Measurements from ENCODE around the gene ZBTB17. TPM values are rescaled to one million over a fixed set of nuclear protein-coding genes. Genes with fewer than 3 reads are reported as not detected.
"Not testable (repeated sequence)": the region's sequence is repeated elsewhere in the genome, so short reads cannot be mapped to it uniquely, and the experiment has no call there.

The ZBTB17 gene
- total RNA-seq, 1 donor from 2014 or later = 86.9 TPM

GRCh38 chr1:16006552-16007485 lies 30.9 kb upstream of the ZBTB17 start:
- Mint-ChIP-seq H3K4me1 (ENCODE audit: low read depth, unreplicated experiment) (no peaks in the 10 kb centered on the region), H3K36me3 (ENCODE audit: unreplicated experiment) (no peaks in the 10 kb centered on the region), H3K27ac (ENCODE audit: unreplicated experiment) (no peak overlapping the region), H3K4me3 (ENCODE audit: unreplicated experiment) (no peak overlapping the region), H3K27me3 (ENCODE audit: unreplicated experiment) (peaks cover 5% of the 10 kb centered on the region), H3K9me3 (ENCODE audit: unreplicated experiment) (peaks cover 3% of the 10 kb centered on the region)
- no peak for TF ChIP-seq CTCF (IDR thresholded peaks at IDR 0.05; ENCODE audit: partially characterized antibody, unreplicated experiment)
- no peak for DNase-seq

- DNase-seq = no peak
- Mint-ChIP-seq H3K4me3 (ENCODE audit: unreplicated experiment) (no peak overlapping the region), H3K36me3 (ENCODE audit: unreplicated experiment) (no peaks in the 10 kb centered on the region), H3K27me3 (ENCODE audit: unreplicated experiment) (peaks cover 8% of the 10 kb centered on the region), H3K27ac (ENCODE audit: unreplicated experiment) (no peak overlapping the region), H3K9me3 (ENCODE audit: unreplicated experiment) (peaks cover 3% of the 10 kb centered on the region), H3K4me1 (ENCODE audit: low read depth, unreplicated experiment) (no peaks in the 10 kb centered on the region)
- TF ChIP-seq CTCF (IDR thresholded peaks at IDR 0.05; ENCODE audit: partially characterized antibody, unreplicated experiment) = no peak
Observed at GRCh38 chr1:16006010-16006409, 30.1 kb upstream of the ZBTB17 start.

GRCh38 chr1:16005597-16005996 lies 29.7 kb upstream of the ZBTB17 start:
- no peak overlapping the region for H3K4me3 Mint-ChIP-seq (ENCODE audit: unreplicated experiment)
- H3K27me3 Mint-ChIP-seq (ENCODE audit: unreplicated experiment) = peaks cover 8% of the 10 kb centered on the region
- no peak for DNase-seq
- H3K27ac Mint-ChIP-seq (ENCODE audit: unreplicated experiment) = no peak overlapping the region
- H3K4me1 Mint-ChIP-seq (ENCODE audit: low read depth, unreplicated experiment) = no peaks in the 10 kb centered on the region
- TF ChIP-seq CTCF (IDR thresholded peaks at IDR 0.05; ENCODE audit: partially characterized antibody, unreplicated experiment) = no peak
- peaks cover 3% of the 10 kb centered on the region for H3K9me3 Mint-ChIP-seq (ENCODE audit: unreplicated experiment)
- no peaks in the 10 kb centered on the region for H3K36me3 Mint-ChIP-seq (ENCODE audit: unreplicated experiment)

GRCh38 chr1:16001274-16001673 lies 25.4 kb upstream of the ZBTB17 start:
- H3K27ac Mint-ChIP-seq (ENCODE audit: unreplicated experiment); H3K4me3 Mint-ChIP-seq (ENCODE audit: unreplicated experiment): not testable (repeated sequence)

GRCh38 chr1:15998929-15999328 lies 23.0 kb upstream of the ZBTB17 start:
- no peaks in the 10 kb centered on the region for H3K4me1 Mint-ChIP-seq (ENCODE audit: low read depth, unreplicated experiment)
- H3K27me3 Mint-ChIP-seq (ENCODE audit: unreplicated experiment) = peaks cover 3% of the 10 kb centered on the region
- H3K36me3 Mint-ChIP-seq (ENCODE audit: unreplicated experiment) = no peaks in the 10 kb centered on the region
- TF ChIP-seq CTCF (IDR thresholded peaks at IDR 0.05; ENCODE audit: partially characterized antibody, unreplicated experiment) = no peak
- peaks cover 2% of the 10 kb centered on the region for H3K9me3 Mint-ChIP-seq (ENCODE audit: unreplicated experiment)
- H3K4me3 Mint-ChIP-seq (ENCODE audit: unreplicated experiment) = no peak overlapping the region
- no peak overlapping the region for H3K27ac Mint-ChIP-seq (ENCODE audit: unreplicated experiment)
- no peak for DNase-seq

More at GRCh38 chr1:16001274-16001673, 25.4 kb upstream of the ZBTB17 start:
- H3K36me3 Mint-ChIP-seq (ENCODE audit: unreplicated experiment); DNase-seq; H3K27me3 Mint-ChIP-seq (ENCODE audit: unreplicated experiment); H3K9me3 Mint-ChIP-seq (ENCODE audit: unreplicated experiment); H3K4me1 Mint-ChIP-seq (ENCODE audit: low read depth, unreplicated experiment): not testable (repeated sequence)
